Measurements from ENCODE around the gene RAC2. TPM values are rescaled to one million over a fixed set of nuclear protein-coding genes. Genes with fewer than 3 reads are reported as not detected.

The RAC2 gene
- 0.24 and 1.2 TPM in 2 replicates for total RNA-seq (ENCODE audit: low replicate concordance)
- long read RNA-seq, partial matches to known transcripts = 0 of 1 reads
- long read RNA-seq, other reads (novel, unspliced or antisense) = 0 of 1 reads

DNA sequence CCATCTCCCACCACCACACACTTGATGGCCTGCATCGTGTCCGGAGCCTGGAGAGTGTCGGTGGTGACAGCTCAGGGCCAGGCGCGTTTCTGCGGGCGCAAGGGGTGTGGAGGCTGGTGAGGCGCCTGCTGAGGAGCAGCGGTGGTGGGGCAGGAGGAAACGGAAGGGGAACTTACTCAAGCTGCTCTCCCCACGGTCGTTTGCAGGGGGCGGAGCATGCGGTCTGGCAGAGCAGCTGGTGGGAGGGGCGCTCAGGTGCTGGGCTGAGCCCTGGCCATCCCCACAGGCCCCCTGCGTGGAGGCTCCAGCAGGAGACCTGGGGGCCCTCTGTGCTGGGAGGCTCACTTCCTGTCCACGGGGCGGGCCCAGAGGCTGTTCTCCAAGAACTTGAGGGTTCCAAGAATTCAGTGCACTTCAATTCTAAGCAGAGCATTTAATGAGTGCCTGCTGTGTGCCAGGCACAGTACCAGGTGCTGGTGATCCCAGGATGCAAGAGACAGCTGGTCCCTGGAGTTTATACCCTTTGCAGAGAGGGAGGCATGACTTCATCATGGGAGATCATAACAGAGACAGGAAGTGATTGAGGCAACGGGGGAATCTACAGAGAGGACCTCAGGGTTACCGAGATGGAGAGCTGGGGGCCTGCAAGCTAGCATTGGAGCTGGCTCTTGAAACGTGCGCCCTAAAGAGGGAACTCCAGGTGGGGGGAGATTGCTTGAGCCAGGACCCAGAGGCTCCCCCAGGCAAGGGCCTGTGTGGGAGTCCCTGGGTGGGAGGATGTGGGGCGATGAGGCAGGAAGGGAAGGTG lies at the start of gene RAC2:
Gene RAC2 (minus strand): TSS at position 156 of the 808 bp plus-strand sequence. CDS start 121 bp downstream, at position 35.
- Mint-ChIP-seq H3K4me3 (no peak within 1 kb of the TSS), H3K27ac (no peak within 1 kb of the TSS), H3K9me3 (no peaks in the 10 kb centered on the region), H3K27me3 (peaks cover 3% of the 10 kb centered on the region), H3K4me1 (ENCODE audit: unreplicated experiment) (peaks cover 4% of the 10 kb centered on the region), H3K36me3 (no peaks in the 10 kb centered on the region)
- no peak for TF ChIP-seq CTCF (conservative IDR thresholded peaks at IDR 0.05)
- no peak for DNase-seq (ENCODE audit: extremely low spot score, unreplicated experiment)

DNA sequence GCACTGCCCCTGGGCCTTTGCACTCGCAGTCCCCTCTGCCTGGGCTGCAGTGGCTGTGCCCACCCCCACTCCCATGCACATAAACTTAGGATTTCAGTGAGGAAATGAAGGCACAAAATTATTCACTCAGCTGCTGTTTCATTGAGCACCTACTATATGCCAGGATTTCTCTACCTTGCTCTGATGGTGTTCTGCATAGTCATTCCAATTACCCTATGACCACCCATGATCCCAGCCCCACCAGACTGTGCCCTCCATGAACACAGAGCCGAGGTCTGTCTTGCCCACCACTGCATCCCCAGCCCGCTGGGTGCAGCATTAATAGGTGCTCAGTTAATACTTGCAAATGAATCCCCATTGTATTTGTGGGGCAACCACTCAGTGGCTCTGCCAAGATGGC lies 49.1 kb upstream of the RAC2 start:
- no peak for TF ChIP-seq CTCF (conservative IDR thresholded peaks at IDR 0.05)
- DNase-seq (ENCODE audit: extremely low spot score, unreplicated experiment) = no peak

DNA sequence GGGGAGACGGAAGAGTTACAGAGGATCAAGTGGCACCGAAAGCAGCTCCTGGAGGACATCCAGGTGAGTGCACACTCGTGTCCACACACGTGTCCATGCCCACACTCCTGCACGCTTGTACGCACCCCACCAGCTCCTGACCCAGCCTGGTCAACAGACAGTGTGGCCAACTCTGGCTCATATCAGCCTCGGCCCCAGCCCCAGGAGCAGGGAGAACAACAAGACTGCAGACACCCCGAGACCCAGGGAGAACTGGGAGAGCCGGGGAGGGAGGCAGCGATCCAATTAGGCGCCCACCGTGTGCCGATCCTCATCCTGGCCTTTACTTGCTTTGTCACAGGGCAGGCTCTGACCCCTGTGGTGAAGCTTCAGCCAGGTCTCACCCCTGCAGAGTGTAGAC lies 48.6 kb upstream of the RAC2 start:
- no peak for DNase-seq (ENCODE audit: extremely low spot score, unreplicated experiment)
- H3K27me3 Mint-ChIP-seq = peaks cover 16% of the 10 kb centered on the region
- H3K4me1 Mint-ChIP-seq (ENCODE audit: unreplicated experiment) = no peaks in the 10 kb centered on the region
- H3K9me3 Mint-ChIP-seq = no peaks in the 10 kb centered on the region
- H3K36me3 Mint-ChIP-seq = no peaks in the 10 kb centered on the region
- no peak overlapping the region for H3K27ac Mint-ChIP-seq
- no peak for TF ChIP-seq CTCF (conservative IDR thresholded peaks at IDR 0.05)
- no peak overlapping the region for H3K4me3 Mint-ChIP-seq

More for the DNA sequence above, 49.1 kb upstream of the RAC2 start:
- Mint-ChIP-seq H3K4me3 (no peak overlapping the region), H3K27me3 (peaks cover 14% of the 10 kb centered on the region), H3K9me3 (no peaks in the 10 kb centered on the region), H3K36me3 (no peaks in the 10 kb centered on the region), H3K27ac (no peak overlapping the region), H3K4me1 (ENCODE audit: unreplicated experiment) (no peaks in the 10 kb centered on the region)

- H3K4me1 Mint-ChIP-seq (ENCODE audit: unreplicated experiment) = no peaks in the 10 kb centered on the region
- H3K9me3 Mint-ChIP-seq = no peaks in the 10 kb centered on the region
- no peak overlapping the region for H3K4me3 Mint-ChIP-seq
Observed at GRCh38 chr22:37291559-37292298, 47.7 kb upstream of the RAC2 start.

GRCh38 chr22:37290737-37291136 lies 46.7 kb upstream of the RAC2 start:
- H3K27me3 Mint-ChIP-seq = peaks cover 33% of the 10 kb centered on the region
- no peaks in the 10 kb centered on the region for H3K4me1 Mint-ChIP-seq (ENCODE audit: unreplicated experiment)
- no peaks in the 10 kb centered on the region for H3K9me3 Mint-ChIP-seq
- no peaks in the 10 kb centered on the region for H3K36me3 Mint-ChIP-seq
- TF ChIP-seq CTCF (conservative IDR thresholded peaks at IDR 0.05) = no peak
- H3K27ac Mint-ChIP-seq = no peak overlapping the region
- DNase-seq (ENCODE audit: extremely low spot score, unreplicated experiment) = no peak
- no peak overlapping the region for H3K4me3 Mint-ChIP-seq

More at GRCh38 chr22:37291559-37292298, 47.7 kb upstream of the RAC2 start:
- no peak overlapping the region for H3K27ac Mint-ChIP-seq
- H3K36me3 Mint-ChIP-seq = no peaks in the 10 kb centered on the region
- no peak for TF ChIP-seq CTCF (conservative IDR thresholded peaks at IDR 0.05)
- DNase-seq (ENCODE audit: extremely low spot score, unreplicated experiment) = no peak
- peaks cover 24% of the 10 kb centered on the region for H3K27me3 Mint-ChIP-seq

Data from type B pancreatic cell (in vitro differentiated cells).